ENCODE data around the gene OS9. TPM values are rescaled to one million over a fixed set of nuclear protein-coding genes. Genes with fewer than 3 reads are reported as not detected.
"Not testable (repeated sequence)": the region's sequence is repeated elsewhere in the genome, so short reads cannot be mapped to it uniquely, and the experiment has no call there.

Gene OS9
- total and polyA plus RNA-seq, 4 donors = 136 to 357 (median 216) TPM

DNA sequence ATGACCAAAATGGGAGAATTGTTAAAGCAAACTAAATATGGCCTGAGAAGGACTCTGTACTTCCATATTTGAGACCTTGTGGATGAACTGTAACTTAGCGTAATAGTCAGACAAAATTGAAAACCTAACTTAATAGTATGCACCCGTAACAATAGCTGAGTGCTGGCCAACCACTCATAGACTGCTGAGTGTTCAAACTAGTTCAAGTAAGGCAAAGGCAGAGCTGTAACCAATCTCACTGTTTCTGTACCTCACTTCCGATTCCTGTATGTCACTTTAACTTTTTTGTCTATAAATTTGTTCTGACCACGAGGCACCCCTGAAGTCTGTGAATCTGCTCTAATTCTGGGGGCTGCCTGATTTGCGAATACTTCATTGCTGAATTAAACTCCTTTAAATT is 27.0 kb upstream of the OS9 start:
- Histone ChIP-seq H3K27me3 (ENCODE audit: control insufficient read depth in 4 of 4, insufficient read depth in 4 of 4, low read length in 3 of 4) (no peaks in the 10 kb centered on the region), H3K9ac (ENCODE audit: low read depth in 1 of 2, low read length in 2 of 2) (no peak overlapping the region), H3K27ac (ENCODE audit: low read depth in 1 of 2, low read length in 2 of 2) (no peak overlapping the region), H3K4me3 (ENCODE audit: low read depth in 1 of 3, low read length in 3 of 3) (no peak overlapping the region), H3K9me3 (ENCODE audit: control insufficient read depth in 4 of 4, low read length in 3 of 4) (no peaks in the 10 kb centered on the region), H3K4me1 (ENCODE audit: control insufficient read depth in 4 of 4, insufficient read depth in 4 of 4, low read length in 3 of 4) (no peaks in the 10 kb centered on the region), H3K36me3 (ENCODE audit: control insufficient read depth in 4 of 4, insufficient read depth in 3 of 4, low read depth in 1 of 4, low read length in 3 of 4) (no peaks in the 10 kb centered on the region)
- WGBS = 80% methylated on average over 5 of the region's 5 CpGs
- no peak for DNase-seq (ENCODE audit: low spot score)
- TF ChIP-seq, protein P1, sequence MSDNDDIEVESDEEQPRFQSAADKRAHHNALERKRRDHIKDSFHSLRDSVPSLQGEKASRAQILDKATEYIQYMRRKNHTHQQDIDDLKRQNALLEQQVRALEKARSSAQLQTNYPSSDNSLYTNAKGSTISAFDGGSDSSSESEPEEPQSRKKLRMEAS (IDR thresholded peaks at IDR 0.05) = no peak
- TF ChIP-seq, protein P2, sequence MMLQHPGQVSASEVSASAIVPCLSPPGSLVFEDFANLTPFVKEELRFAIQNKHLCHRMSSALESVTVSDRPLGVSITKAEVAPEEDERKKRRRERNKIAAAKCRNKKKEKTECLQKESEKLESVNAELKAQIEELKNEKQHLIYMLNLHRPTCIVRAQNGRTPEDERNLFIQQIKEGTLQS (IDR thresholded peaks at IDR 0.05) = no peak
- TF ChIP-seq GABPA (IDR thresholded peaks at IDR 0.05 in 1 of 2, conservative IDR thresholded peaks at IDR 0.05 in 1 of 2) (no peak), EGR1 (IDR thresholded peaks at IDR 0.05; ENCODE audit: low read depth in 2 of 2) (no peak), HNF4A (conservative IDR thresholded peaks at IDR 0.05) (no peak), FOXA2 (IDR thresholded peaks at IDR 0.05) (no peak), RXRA (IDR thresholded peaks at IDR 0.05) (no peak), SP1 (IDR thresholded peaks at IDR 0.05) (no peak), FOXA1 (IDR thresholded peaks at IDR 0.05) (no peak), JUND (IDR thresholded peaks at IDR 0.05) (no peak), TAF1 (conservative IDR thresholded peaks at IDR 0.05) (no peak), NR2F2 (IDR thresholded peaks at IDR 0.05) (no peak), YY1 (IDR thresholded peaks at IDR 0.05) (no peak)
- TF ChIP-seq, protein P3, sequence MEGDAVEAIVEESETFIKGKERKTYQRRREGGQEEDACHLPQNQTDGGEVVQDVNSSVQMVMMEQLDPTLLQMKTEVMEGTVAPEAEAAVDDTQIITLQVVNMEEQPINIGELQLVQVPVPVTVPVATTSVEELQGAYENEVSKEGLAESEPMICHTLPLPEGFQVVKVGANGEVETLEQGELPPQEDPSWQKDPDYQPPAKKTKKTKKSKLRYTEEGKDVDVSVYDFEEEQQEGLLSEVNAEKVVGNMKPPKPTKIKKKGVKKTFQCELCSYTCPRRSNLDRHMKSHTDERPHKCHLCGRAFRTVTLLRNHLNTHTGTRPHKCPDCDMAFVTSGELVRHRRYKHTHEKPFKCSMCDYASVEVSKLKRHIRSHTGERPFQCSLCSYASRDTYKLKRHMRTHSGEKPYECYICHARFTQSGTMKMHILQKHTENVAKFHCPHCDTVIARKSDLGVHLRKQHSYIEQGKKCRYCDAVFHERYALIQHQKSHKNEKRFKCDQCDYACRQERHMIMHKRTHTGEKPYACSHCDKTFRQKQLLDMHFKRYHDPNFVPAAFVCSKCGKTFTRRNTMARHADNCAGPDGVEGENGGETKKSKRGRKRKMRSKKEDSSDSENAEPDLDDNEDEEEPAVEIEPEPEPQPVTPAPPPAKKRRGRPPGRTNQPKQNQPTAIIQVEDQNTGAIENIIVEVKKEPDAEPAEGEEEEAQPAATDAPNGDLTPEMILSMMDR (IDR thresholded peaks at IDR 0.05; ENCODE audit: low read depth, low read length, missing input control) = no peak
- TF ChIP-seq, protein P4, sequence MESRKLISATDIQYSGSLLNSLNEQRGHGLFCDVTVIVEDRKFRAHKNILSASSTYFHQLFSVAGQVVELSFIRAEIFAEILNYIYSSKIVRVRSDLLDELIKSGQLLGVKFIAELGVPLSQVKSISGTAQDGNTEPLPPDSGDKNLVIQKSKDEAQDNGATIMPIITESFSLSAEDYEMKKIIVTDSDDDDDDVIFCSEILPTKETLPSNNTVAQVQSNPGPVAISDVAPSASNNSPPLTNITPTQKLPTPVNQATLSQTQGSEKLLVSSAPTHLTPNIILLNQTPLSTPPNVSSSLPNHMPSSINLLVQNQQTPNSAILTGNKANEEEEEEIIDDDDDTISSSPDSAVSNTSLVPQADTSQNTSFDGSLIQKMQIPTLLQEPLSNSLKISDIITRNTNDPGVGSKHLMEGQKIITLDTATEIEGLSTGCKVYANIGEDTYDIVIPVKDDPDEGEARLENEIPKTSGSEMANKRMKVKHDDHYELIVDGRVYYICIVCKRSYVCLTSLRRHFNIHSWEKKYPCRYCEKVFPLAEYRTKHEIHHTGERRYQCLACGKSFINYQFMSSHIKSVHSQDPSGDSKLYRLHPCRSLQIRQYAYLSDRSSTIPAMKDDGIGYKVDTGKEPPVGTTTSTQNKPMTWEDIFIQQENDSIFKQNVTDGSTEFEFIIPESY (IDR thresholded peaks at IDR 0.05) = no peak
- TF ChIP-seq, protein P5, sequence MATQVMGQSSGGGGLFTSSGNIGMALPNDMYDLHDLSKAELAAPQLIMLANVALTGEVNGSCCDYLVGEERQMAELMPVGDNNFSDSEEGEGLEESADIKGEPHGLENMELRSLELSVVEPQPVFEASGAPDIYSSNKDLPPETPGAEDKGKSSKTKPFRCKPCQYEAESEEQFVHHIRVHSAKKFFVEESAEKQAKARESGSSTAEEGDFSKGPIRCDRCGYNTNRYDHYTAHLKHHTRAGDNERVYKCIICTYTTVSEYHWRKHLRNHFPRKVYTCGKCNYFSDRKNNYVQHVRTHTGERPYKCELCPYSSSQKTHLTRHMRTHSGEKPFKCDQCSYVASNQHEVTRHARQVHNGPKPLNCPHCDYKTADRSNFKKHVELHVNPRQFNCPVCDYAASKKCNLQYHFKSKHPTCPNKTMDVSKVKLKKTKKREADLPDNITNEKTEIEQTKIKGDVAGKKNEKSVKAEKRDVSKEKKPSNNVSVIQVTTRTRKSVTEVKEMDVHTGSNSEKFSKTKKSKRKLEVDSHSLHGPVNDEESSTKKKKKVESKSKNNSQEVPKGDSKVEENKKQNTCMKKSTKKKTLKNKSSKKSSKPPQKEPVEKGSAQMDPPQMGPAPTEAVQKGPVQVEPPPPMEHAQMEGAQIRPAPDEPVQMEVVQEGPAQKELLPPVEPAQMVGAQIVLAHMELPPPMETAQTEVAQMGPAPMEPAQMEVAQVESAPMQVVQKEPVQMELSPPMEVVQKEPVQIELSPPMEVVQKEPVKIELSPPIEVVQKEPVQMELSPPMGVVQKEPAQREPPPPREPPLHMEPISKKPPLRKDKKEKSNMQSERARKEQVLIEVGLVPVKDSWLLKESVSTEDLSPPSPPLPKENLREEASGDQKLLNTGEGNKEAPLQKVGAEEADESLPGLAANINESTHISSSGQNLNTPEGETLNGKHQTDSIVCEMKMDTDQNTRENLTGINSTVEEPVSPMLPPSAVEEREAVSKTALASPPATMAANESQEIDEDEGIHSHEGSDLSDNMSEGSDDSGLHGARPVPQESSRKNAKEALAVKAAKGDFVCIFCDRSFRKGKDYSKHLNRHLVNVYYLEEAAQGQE (IDR thresholded peaks at IDR 0.05) = no peak

- H3K9me3 ChIP-seq (ENCODE audit: control insufficient read depth in 4 of 4, low read length in 3 of 4); H3K4me1 ChIP-seq (ENCODE audit: control insufficient read depth in 4 of 4, insufficient read depth in 4 of 4, low read length in 3 of 4); H3K27ac ChIP-seq (ENCODE audit: low read depth in 1 of 2, low read length in 2 of 2); DNase-seq (ENCODE audit: low spot score); H3K27me3 ChIP-seq (ENCODE audit: control insufficient read depth in 4 of 4, insufficient read depth in 4 of 4, low read length in 3 of 4); H3K9ac ChIP-seq (ENCODE audit: low read depth in 1 of 2, low read length in 2 of 2); H3K4me3 ChIP-seq (ENCODE audit: low read depth in 1 of 3, low read length in 3 of 3); H3K36me3 ChIP-seq (ENCODE audit: control insufficient read depth in 4 of 4, insufficient read depth in 3 of 4, low read depth in 1 of 4, low read length in 3 of 4): not testable (repeated sequence)
- 85% methylated on average over 10 of the region's 10 CpGs for WGBS
These were observed 24.2 kb upstream of the OS9 start for GRCh38 chr12:57669691-57670090.

DNA sequence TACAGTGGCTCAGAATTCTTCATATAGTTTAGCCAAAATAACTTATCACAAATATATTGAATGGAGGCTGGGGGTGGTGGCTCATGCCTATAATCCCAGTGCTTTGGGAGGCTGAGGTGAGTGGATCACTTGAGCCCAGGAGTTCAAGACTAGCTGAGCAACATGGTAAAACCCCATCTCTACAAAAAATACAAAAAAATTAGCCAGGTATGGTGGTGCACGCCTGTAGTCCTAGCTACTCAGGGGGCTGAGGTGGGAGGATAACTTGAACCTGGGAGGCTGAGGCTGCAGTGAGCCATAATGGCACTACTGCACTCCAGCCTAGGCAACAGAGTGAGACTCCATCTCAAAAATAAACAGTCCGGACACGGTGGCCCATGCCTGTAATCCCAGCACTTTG is 22.1 kb upstream of the OS9 start:
- H3K27me3 ChIP-seq (ENCODE audit: control insufficient read depth in 4 of 4, insufficient read depth in 4 of 4, low read length in 3 of 4) = not testable (repeated sequence)

More for the DNA sequence above, 22.1 kb upstream of the OS9 start:
- DNase-seq (ENCODE audit: low spot score); H3K4me1 ChIP-seq (ENCODE audit: control insufficient read depth in 4 of 4, insufficient read depth in 4 of 4, low read length in 3 of 4); H3K27ac ChIP-seq (ENCODE audit: low read depth in 1 of 2, low read length in 2 of 2); H3K4me3 ChIP-seq (ENCODE audit: low read depth in 1 of 3, low read length in 3 of 3); H3K36me3 ChIP-seq (ENCODE audit: control insufficient read depth in 4 of 4, insufficient read depth in 3 of 4, low read depth in 1 of 4, low read length in 3 of 4); H3K9ac ChIP-seq (ENCODE audit: low read depth in 1 of 2, low read length in 2 of 2); H3K9me3 ChIP-seq (ENCODE audit: control insufficient read depth in 4 of 4, low read length in 3 of 4): not testable (repeated sequence)
- 91% methylated on average over 3 of the region's 3 CpGs for WGBS
